GM12878 (cell line): ENCODE data around the gene AGPAT2. TPM values are rescaled to one million over a fixed set of nuclear protein-coding genes. Genes with fewer than 3 reads are reported as not detected.

ENCODE experiments used
- ATAC-seq: fragments of 200-7000 bp; cut with Tn5 transposase; 3 replicates; pipeline ENCODE4 v1.9.1; 2020; ENCODE audit warnings: mild to moderate bottlenecking, moderate library complexity
- BruUV-seq: library from RNA; stranded (reverse); fragments of 400-500 nt; replicated peaks from 2 replicates; lab custom pipeline; 2021; lab: Mats Ljungman, UMichigan
- CTCF ChIA-PET: fragments of 300-600 bp; sonication (Branson Sonifier 250); formaldehyde crosslinking; extraction: SDS; loops from one replicate; lab custom pipeline; 2021; ENCODE audit warnings: inconsistent platforms; lab: Yijun Ruan, JAX
- POLR2A ChIA-PET: fragments of 350-600 bp; formaldehyde crosslinking; extraction: SDS; loops from one replicate; lab custom pipeline; 2021; ENCODE audit warnings: inconsistent platforms; lab: Charles Lee
- RAD21 ChIA-PET: fragments of 300-600 bp; sonication (Branson Sonifier 250); formaldehyde crosslinking; loops from one replicate; lab custom pipeline; 2023; ENCODE audit warnings: antibody characterized with exemption; ENCODE audit not compliant: unreplicated experiment; lab: Charles Lee
- SMC1A ChIA-PET: fragments of 300-600 bp; sonication (Branson Sonifier 250); formaldehyde crosslinking; loops from one replicate; lab custom pipeline; 2023; ENCODE audit not compliant: unreplicated experiment, uncharacterized antibody; lab: Charles Lee
- DNase-seq: peaks from one replicate; pipeline ENCODE4 v3.0.0-alpha.2; 2011; ENCODE audit warnings: low read depth, low spot score
- FAIRE-seq: peaks from 3 replicates; lab custom pipeline; 2011; peaks lifted over from hg19 to GRCh38; lab: Jason Lieb, UNC
- H2AFZ ChIP-seq: 2 replicates; pipeline ENCODE4 v1.6.0; 2011; ENCODE audit warnings: low read depth, low read length, control low read depth; ENCODE audit not compliant: control insufficient read depth
- H3K27ac ChIP-seq: 2 replicates; pipeline ENCODE4 v1.5.1; 2011; ENCODE audit warnings: control low read depth; ENCODE audit not compliant: control insufficient read depth, insufficient read depth
- H3K27me3 ChIP-seq, 2 experiments: replicated peaks in 1 of 2; 2 replicates each; pipeline versions ENCODE4 v1.6.0 to v1.6.1; 2011; ENCODE audit warnings: low read length in 1 of 2; ENCODE audit not compliant: control insufficient read depth in 2 of 2, insufficient read depth in 2 of 2
- H3K36me3 ChIP-seq, 2 experiments: 2 replicates each; pipeline ENCODE4 v1.5.1; 2011; ENCODE audit warnings: low read length in 1 of 2; ENCODE audit not compliant: control insufficient read depth in 2 of 2, insufficient read depth in 2 of 2
- H3K4me1 ChIP-seq: 2 replicates; pipeline ENCODE4 v1.6.1; 2011; ENCODE audit warnings: mild to moderate bottlenecking, low read length, moderate library complexity, mixed read lengths; ENCODE audit not compliant: control insufficient read depth, insufficient read depth
- H3K4me2 ChIP-seq: 2 replicates; pipeline ENCODE4 v1.6.0; 2011; ENCODE audit warnings: control low read depth; ENCODE audit not compliant: control insufficient read depth, insufficient read depth
- H3K4me3 ChIP-seq: fragments of 200-600 bp; sonication (generic); 2 replicates; pipeline ENCODE4 v1.5.1; 2016
- H3K79me2 ChIP-seq: 2 replicates; pipeline ENCODE4 v1.6.0; 2011; ENCODE audit warnings: low read length; ENCODE audit not compliant: control insufficient read depth, insufficient read depth
- H3K9ac ChIP-seq: 2 replicates; pipeline ENCODE4 v1.8.0; 2011; ENCODE audit warnings: low read length, control low read depth, mixed read lengths; ENCODE audit not compliant: control insufficient read depth, insufficient read depth
- H3K9me3 ChIP-seq: replicated peaks from 3 replicates; pipeline ENCODE4 v1.5.1; 2011; ENCODE audit warnings: mild to moderate bottlenecking, low read length; ENCODE audit not compliant: control insufficient read depth, insufficient read depth
- H4K20me1 ChIP-seq: 2 replicates; pipeline ENCODE4 v1.6.0; 2011; ENCODE audit not compliant: control insufficient read depth, insufficient read depth
- BMI1 ChIP-seq: fragments of 450-650 bp; IDR thresholded peaks from 2 replicates; pipeline ENCODE4 v1.6.1; 2016; ENCODE audit warnings: mild to moderate bottlenecking, moderate library complexity, borderline replicate concordance
- CTCF ChIP-seq, 3 experiments: IDR thresholded peaks in 2 of 3; conservative IDR thresholded peaks in 1 of 3; 2 replicates each; pipeline ENCODE4 v1.5.1; 2011; ENCODE audit warnings: low read depth in 3 of 3, low read length in 3 of 3, mild to moderate bottlenecking in 3 of 3, control low read depth in 2 of 3, moderate library complexity in 2 of 3, inconsistent platforms in 1 of 3, mixed read lengths in 1 of 3; ENCODE audit not compliant: control insufficient read depth in 2 of 3, insufficient read depth in 1 of 3; ENCODE audit errors: extremely low read depth in 1 of 3
- EGR1 ChIP-seq, 2 experiments: IDR thresholded peaks; 1 replicate in 1 of 2; 2 replicates in 1 of 2; pipeline ENCODE4 v1.6.1; 2011 to 2012; ENCODE audit warnings: low read depth in 2 of 2, low read length in 2 of 2, borderline replicate concordance in 1 of 2, mild to moderate bottlenecking in 1 of 2, moderate library complexity in 1 of 2
- FOS ChIP-seq: IDR thresholded peaks from 3 replicates; pipeline ENCODE4 v1.6.1; 2011; ENCODE audit warnings: borderline replicate concordance; ENCODE audit not compliant: insufficient read length; ENCODE audit errors: extremely low read depth
- FOXK2 ChIP-seq: fragments of 450-650 bp; IDR thresholded peaks from 2 replicates; pipeline ENCODE4 v1.6.1; 2017; ENCODE audit warnings: mild to moderate bottlenecking, moderate library complexity
- GATAD2B ChIP-seq: fragments of 450-650 bp; conservative IDR thresholded peaks from 2 replicates; pipeline ENCODE4 v1.6.1; 2017; ENCODE audit warnings: low read depth, mild to moderate bottlenecking, moderate library complexity
- NR2C1 ChIP-seq: fragments of 450-650 bp; IDR thresholded peaks from 2 replicates; pipeline ENCODE4 v1.6.1; 2017; ENCODE audit warnings: antibody characterized with exemption, mild to moderate bottlenecking, moderate library complexity
- PAX5 ChIP-seq: IDR thresholded peaks from 2 replicates; pipeline ENCODE4 v1.6.1; 2011; ENCODE audit warnings: low read depth, low read length, borderline replicate concordance
- POU2F2 ChIP-seq: IDR thresholded peaks from 3 replicates; pipeline ENCODE4 v1.6.1; 2011; ENCODE audit warnings: low read depth, mild to moderate bottlenecking, low read length, borderline replicate concordance
- SMAD5 ChIP-seq: IDR thresholded peaks from 2 replicates; pipeline ENCODE4 v1.6.1; 2016; ENCODE audit warnings: antibody characterized with exemption, low read depth
- TBL1XR1 ChIP-seq: IDR thresholded peaks from 2 replicates; pipeline ENCODE4 v1.6.1; 2012; ENCODE audit warnings: low read depth, low read length, improper control_type of control experiment
- TCF7 ChIP-seq: IDR thresholded peaks from 2 replicates; pipeline ENCODE4 v1.6.1; 2014; ENCODE audit warnings: antibody characterized with exemption, borderline replicate concordance
- YY1 ChIP-seq: IDR thresholded peaks from 2 replicates; pipeline ENCODE4 v1.6.1; 2011; ENCODE audit warnings: low read depth, mild to moderate bottlenecking, low read length
- ZBTB11 ChIP-seq: fragments of 450-650 bp; formaldehyde crosslinking; IDR thresholded peaks from 2 replicates; pipeline ENCODE4 v1.5.0; 2022; ENCODE audit warnings: mild to moderate bottlenecking, missing genetic modification characterization
- ZNF622 ChIP-seq: fragments of 450-650 bp; IDR thresholded peaks from 2 replicates; pipeline ENCODE4 v1.6.1; 2017; ENCODE audit warnings: mild to moderate bottlenecking, inconsistent platforms
- ZZZ3 ChIP-seq: IDR thresholded peaks from 2 replicates; pipeline ENCODE4 v1.6.1; 2011; ENCODE audit warnings: low read depth; ENCODE audit not compliant: control insufficient read depth, insufficient read length
- WGBS: methylation state at CpG from one replicate; pipeline ENCODE4 v1.1.6; 2016; ENCODE audit warnings: low lambda C conversion rate; ENCODE audit not compliant: insufficient replicate concordance, insufficient coverage; ENCODE audit errors: missing lambda C conversion rate; 5-methylcytosine and 5-hydroxymethylcytosine counted together
- in situ Hi-C: fragments of 300-500 bp; cut with MboI; formaldehyde crosslinking; loops from 9 replicates; pipeline ENCODE4 v1.14.3; 2018; ENCODE audit warnings: mixed read lengths
- intact Hi-C: fragments of 100-400 bp; cut with micrococcal nuclease; formaldehyde crosslinking; loops from one replicate; pipeline ENCODE4 v1.14.2; 2022; ENCODE audit not compliant: unreplicated experiment
- polyA plus RNA-seq, 11 experiments: library from polyadenylated mRNA; depleted of rRNA in 4 of 11; unstranded in 6 of 11; stranded (reverse) in 5 of 11; fragments of >200 nt; fragmentation: Nextera tagmentation in 4 of 11; fragmentation: Illumina TruSeq in 1 of 11; extraction: Ambion mirVana in 4 of 11; extraction: Trizol in 1 of 11; gene quantifications; 1 replicate in 1 of 11; 2 replicates in 10 of 11; pipeline versions ENCODE4 v1.2.1 to v1.2.3, GENCODE V29; 2011 to 2016; ENCODE audit warnings: inconsistent platforms in 2 of 11, missing spikeins in 2 of 11, low read depth in 1 of 11
- total RNA-seq, 4 experiments: library from RNA; depleted of rRNA in 3 of 4; stranded (reverse); fragments of >200 nt in 3 of 4; fragmentation: Illumina TruSeq in 1 of 4; extraction: Trizol in 1 of 4; gene quantifications; 2 replicates each; pipeline versions ENCODE4 v1.2.1 to v1.2.3, GENCODE V29; 2013 to 2021

AGPAT2 gene
- total and polyA plus RNA-seq, 10 of the 15 experiments (the other 5 are each of a cell fraction or from before 2014, with no cell fraction given): 0.10 to 28.5 (median 18.2) TPM

- no peak for TF ChIP-seq ZBTB11 (CRISPR knock-in tag)
- TF ChIP-seq ZNF622: no peak
- no peak for TF ChIP-seq NR2C1
- no peak for TF ChIP-seq ZZZ3
Measured at GRCh38 chr9:136672431-136673087, 14.7 kb downstream of the AGPAT2 start (continued).

- H3K27me3 ChIP-seq: peaks cover 0 to 2% of the 10 kb centered on the region in 2 experiments; a peak in 1 of 4 replicates
- no peaks in the 10 kb centered on the region for H3K4me1 ChIP-seq
- H3K27ac ChIP-seq: no peak overlapping the region
- H3K4me3 ChIP-seq: no peak overlapping the region
- no TSS peak for BruUV-seq
- RAD21 ChIA-PET: interaction anchor here (0.6 kb wide), 1 partner anchor 24 kb away, joined by 4 read pairs; no protein-coding TSS in a partner anchor
- no peak overlapping the region for H3K9ac ChIP-seq
- no peak for FAIRE-seq
- no peak overlapping the region for H3K4me2 ChIP-seq
- H3K36me3 ChIP-seq: no peaks in the 10 kb centered on the region; a peak in 1 of 4 replicates
- no peak for DNase-seq
- in situ Hi-C loops: no loop called here
- SMC1A ChIA-PET: interaction anchor here (0.7 kb wide), 1 partner anchor 40 kb away, joined by 3 read pairs; no protein-coding TSS in a partner anchor
- intact Hi-C loops: no loop called here
- POLR2A ChIA-PET: interaction anchor here (0.6 kb wide), 1 partner anchor 29 kb away, joined by 3 read pairs; no protein-coding TSS in a partner anchor
- no peaks in the 10 kb centered on the region for H4K20me1 ChIP-seq
- peak; percentile 77 for ATAC-seq
- CTCF ChIA-PET: interaction anchor here (0.7 to 2.6 kb wide), 19 partner anchors 11 to 432 kb away, joined by 3 to 13 read pairs (median 4); no protein-coding TSS in a partner anchor
- no peak overlapping the region for H2AFZ ChIP-seq
- H3K79me2 ChIP-seq: no peaks in the 10 kb centered on the region
- no peaks in the 10 kb centered on the region for H3K9me3 ChIP-seq
- WGBS: 29% methylated on average over 26 of the region's 27 CpGs
- TF ChIP-seq GATAD2B: no peak
- TF ChIP-seq TCF7: no peak
- no peak for TF ChIP-seq POU2F2
- peak; percentile 70 to 95 (median 78) for TF ChIP-seq CTCF (IDR thresholded peaks at IDR 0.05 in 2 of 3, conservative IDR thresholded peaks at IDR 0.05 in 1 of 3; ENCODE audit: control insufficient read depth in 2 of 3, extremely low read depth in 1 of 3, insufficient read depth in 1 of 3, low read depth in 3 of 3, low read length in 3 of 3)
- no peak for TF ChIP-seq FOXK2
- no peak for TF ChIP-seq FOS
- TF ChIP-seq YY1: 0 out of 2 replicates have a peak, but pooled peaks have one; percentile 27
- no peak for TF ChIP-seq SMAD5
- TF ChIP-seq EGR1 (IDR thresholded peaks at IDR 0.05; ENCODE audit: borderline replicate concordance in 1 of 2, low read depth in 2 of 2, low read length in 2 of 2): peak in 1 of 2 experiments; percentile 69; a peak in 1 of 3 replicates
- no peak for TF ChIP-seq BMI1
- no peak for TF ChIP-seq TBL1XR1
- no peak for TF ChIP-seq PAX5
Measured at GRCh38 chr9:136671646-136672430, 15.4 kb downstream of the AGPAT2 start.
